ENCODE results near the gene FRMD4A. TPM values are rescaled to one million over a fixed set of nuclear protein-coding genes. Genes with fewer than 3 reads are reported as not detected.
A peak's percentile ranks its signal among the peaks of the same experiment; 100 is the strongest.

The FRMD4A gene
- total RNA-seq, 1 experiment from 2014 or later: 19.6 TPM

DNA sequence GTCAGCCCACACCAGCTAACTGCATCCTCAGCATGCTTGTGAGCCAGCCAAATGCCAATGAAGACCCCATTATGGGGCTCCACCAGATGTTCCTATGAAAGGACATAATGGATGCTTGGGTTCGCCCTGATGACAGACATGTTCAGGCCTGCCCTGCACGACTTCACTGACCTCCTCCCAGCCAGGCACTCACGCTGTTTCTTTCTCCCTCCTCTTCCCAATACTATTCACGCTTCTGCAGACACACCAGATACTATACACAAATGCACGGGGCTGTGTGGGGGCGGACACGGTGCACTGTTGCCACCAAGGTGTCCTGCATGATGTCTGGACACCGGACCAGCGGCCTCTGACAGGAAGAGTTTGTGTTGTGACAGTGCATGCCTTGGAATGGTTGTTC is 459.7 kb downstream of the FRMD4A start:
- Histone ChIP-seq H4K5ac (ENCODE audit: insufficient read length, low read depth, low read length) (no peak overlapping the region), H2BK12ac (ENCODE audit: insufficient read length, low read depth, low read length) (no peak overlapping the region), H2AFZ (ENCODE audit: low read length) (no peak overlapping the region), H3K4me1 (ENCODE audit: insufficient read depth, low read length) (no peaks in the 10 kb centered on the region; the same call in 1 of the 2 replicates), H3T11ph (ENCODE audit: low read length) (no peak overlapping the region), H4K91ac (ENCODE audit: insufficient read length, low read depth, low read length) (no peak overlapping the region), H2BK20ac (ENCODE audit: low read depth, low read length, poor library complexity, severe bottlenecking) (no peak overlapping the region), H3K9me3 (ENCODE audit: control insufficient read depth, low read depth, low read length) (no peaks in the 10 kb centered on the region), H3K14ac (ENCODE audit: insufficient read depth, low read length) (no peak overlapping the region; the same call in 1 of the 2 replicates), H3K79me2 (ENCODE audit: insufficient read depth, low read length) (peaks cover 3% of the 10 kb centered on the region; the same call in 1 of the 2 replicates), H3K23ac (ENCODE audit: insufficient read length, low read depth, low read length) (no peak overlapping the region), H3K4me2 (ENCODE audit: insufficient read depth, insufficient read length, low read length) (no peak overlapping the region), H3K23me2 (ENCODE audit: insufficient read length, low read depth, low read length, poor library complexity, severe bottlenecking) (no peaks in the 10 kb centered on the region), H3K56ac (ENCODE audit: insufficient read length, low read depth, low read length) (no peak overlapping the region), H3K4ac (ENCODE audit: low read depth, low read length) (no peak overlapping the region), H2BK120ac (ENCODE audit: low read depth, low read length, poor library complexity, severe bottlenecking) (no peak overlapping the region), H3K27ac (ENCODE audit: insufficient read length, low read depth, low read length) (no peak overlapping the region), H4K20me1 (ENCODE audit: control insufficient read depth, insufficient read depth, insufficient read length) (no peaks in the 10 kb centered on the region), H2BK15ac (ENCODE audit: low read depth, low read length) (no peak overlapping the region), H3K18ac (ENCODE audit: insufficient read length, low read depth, low read length) (no peak overlapping the region), H4K8ac (replicated peaks; ENCODE audit: insufficient read length, low read depth, low read length) (no peak overlapping the region), H3K27me3 (ENCODE audit: insufficient read depth, low read length) (no peaks in the 10 kb centered on the region), H3K9ac (ENCODE audit: extremely low read depth, insufficient read length, low read length) (no peak overlapping the region), H3K79me1 (ENCODE audit: insufficient read depth, low read depth, low read length, poor library complexity, severe bottlenecking) (peaks cover 3% of the 10 kb centered on the region), H2AK5ac (ENCODE audit: insufficient read length, low read length) (no peak overlapping the region), H2BK5ac (ENCODE audit: insufficient read length, low read length) (no peak overlapping the region)
- H3K4me1 Mint-ChIP-seq: peaks cover 36 to 44% of the 10 kb centered on the region in 2 experiments
- peaks cover 0 to 5% (median 0%) of the 10 kb centered on the region in 3 experiments; a peak in 2 of 7 replicates for H3K36me3 Mint-ChIP-seq (ENCODE audit: insufficient read depth in 1 of 3, low read depth in 3 of 3)
- no peak overlapping the region for H3K4me3 Mint-ChIP-seq
- peak overlapping the region in 1 of 3 experiments; percentile 97; a peak in 2 of 7 replicates for H3K27ac Mint-ChIP-seq
- no CpG with 5 or more reads among the region's 9 CpGs for WGBS (ENCODE audit: extremely low coverage, insufficient read length, low lambda C conversion rate)
- no peaks in the 10 kb centered on the region for H3K9me3 Mint-ChIP-seq
- no peaks in the 10 kb centered on the region for H3K27me3 Mint-ChIP-seq (ENCODE audit: low read depth)
- TF ChIP-seq, protein P1, sequence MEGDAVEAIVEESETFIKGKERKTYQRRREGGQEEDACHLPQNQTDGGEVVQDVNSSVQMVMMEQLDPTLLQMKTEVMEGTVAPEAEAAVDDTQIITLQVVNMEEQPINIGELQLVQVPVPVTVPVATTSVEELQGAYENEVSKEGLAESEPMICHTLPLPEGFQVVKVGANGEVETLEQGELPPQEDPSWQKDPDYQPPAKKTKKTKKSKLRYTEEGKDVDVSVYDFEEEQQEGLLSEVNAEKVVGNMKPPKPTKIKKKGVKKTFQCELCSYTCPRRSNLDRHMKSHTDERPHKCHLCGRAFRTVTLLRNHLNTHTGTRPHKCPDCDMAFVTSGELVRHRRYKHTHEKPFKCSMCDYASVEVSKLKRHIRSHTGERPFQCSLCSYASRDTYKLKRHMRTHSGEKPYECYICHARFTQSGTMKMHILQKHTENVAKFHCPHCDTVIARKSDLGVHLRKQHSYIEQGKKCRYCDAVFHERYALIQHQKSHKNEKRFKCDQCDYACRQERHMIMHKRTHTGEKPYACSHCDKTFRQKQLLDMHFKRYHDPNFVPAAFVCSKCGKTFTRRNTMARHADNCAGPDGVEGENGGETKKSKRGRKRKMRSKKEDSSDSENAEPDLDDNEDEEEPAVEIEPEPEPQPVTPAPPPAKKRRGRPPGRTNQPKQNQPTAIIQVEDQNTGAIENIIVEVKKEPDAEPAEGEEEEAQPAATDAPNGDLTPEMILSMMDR (conservative IDR thresholded peaks at IDR 0.05): no peak
- DNase-seq: no peak

All from H9 (cell line).